Measurements from ENCODE around the gene ZNRF2. TPM values are rescaled to one million over a fixed set of nuclear protein-coding genes. Genes with fewer than 3 reads are reported as not detected.
A peak's percentile ranks its signal among the peaks of the same experiment; 100 is the strongest.

ZNRF2 gene
- total and polyA plus RNA-seq, 2 of the 4 experiments (the other 2 are of a cell fraction) = 0.31 to 0.54 TPM

DNA sequence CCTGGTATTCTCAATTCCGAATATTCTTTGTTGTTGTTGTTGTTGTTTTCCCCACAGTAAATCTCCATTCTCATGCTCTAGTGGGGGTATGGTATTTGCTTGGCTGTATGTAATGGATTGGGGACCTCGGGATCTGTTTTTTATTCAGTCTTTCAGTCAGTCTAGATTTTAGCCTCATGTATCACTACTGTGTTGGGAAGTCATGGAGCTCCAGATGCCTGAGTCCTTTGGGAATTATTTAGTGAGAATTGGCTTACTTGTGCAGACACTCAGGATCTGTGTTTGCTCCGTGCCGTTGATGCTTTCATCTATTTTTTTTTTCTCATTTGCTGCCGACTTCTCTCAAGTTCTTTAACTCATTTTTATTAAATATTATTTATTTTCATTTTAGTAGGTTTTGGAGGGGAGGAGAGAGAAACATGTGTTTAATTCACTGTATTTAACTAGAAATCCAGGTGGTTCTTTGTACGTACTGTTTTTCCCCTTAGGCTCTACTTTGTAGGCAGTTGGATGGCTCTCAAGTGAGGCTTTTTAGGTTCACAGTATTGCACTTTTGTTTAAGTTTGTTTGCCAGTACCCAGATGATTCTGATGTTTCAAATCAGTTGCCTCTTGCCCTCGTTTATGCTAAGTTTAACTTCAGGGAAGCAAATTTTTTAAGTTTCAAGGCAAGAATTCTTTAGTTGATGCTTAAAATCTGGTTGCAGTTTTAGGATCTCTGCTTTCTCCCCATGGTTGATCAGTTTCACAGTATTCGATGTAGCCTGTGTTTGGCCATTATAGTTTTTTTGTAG, 36.9 kb downstream of the ZNRF2 start:
- intact Hi-C loops (cut with micrococcal nuclease) = no loop called here
- H4K5ac ChIP-seq (ENCODE audit: low read depth, low read length) = no peak overlapping the region
- H2BK120ac ChIP-seq (ENCODE audit: low read depth, low read length) = no peak overlapping the region
- BruUV-seq (replicated peaks) = no TSS peak
- no peaks in the 10 kb centered on the region for H3K9me3 ChIP-seq (ENCODE audit: control insufficient read depth, insufficient read depth, low read length)
- H3K79me1 ChIP-seq (ENCODE audit: low read depth in 1 of 2, low read length in 2 of 2) = no peaks in the 10 kb centered on the region; a peak in 1 of 4 replicates
- H3K56ac ChIP-seq (ENCODE audit: extremely low read depth, insufficient read depth, low read length) = no peak overlapping the region
- ATAC-seq (ENCODE audit: low read depth) (peak; percentile 35), DNase-seq (no peak)
- no peaks in the 10 kb centered on the region for H3K36me3 ChIP-seq (ENCODE audit: control insufficient read depth, insufficient read depth, low read length)
- no peak overlapping the region for H2BK15ac ChIP-seq (ENCODE audit: low read depth, low read length)
- TF ChIP-seq NFE2L2 (IDR thresholded peaks at IDR 0.05; ENCODE audit: low read depth, low read length) (no peak), MXI1 (IDR thresholded peaks at IDR 0.05; ENCODE audit: borderline replicate concordance, low read depth, low read length) (no peak), BHLHE40 (IDR thresholded peaks at IDR 0.05; ENCODE audit: low read depth, low read length) (no peak), FOS (IDR thresholded peaks at IDR 0.05; ENCODE audit: low read depth, low read length) (no peak), MAFK (IDR thresholded peaks at IDR 0.05; ENCODE audit: low read depth, low read length) (no peak)
- no peak overlapping the region for H3K27ac ChIP-seq (ENCODE audit: insufficient read depth, low read length)
- H3K14ac ChIP-seq (replicated peaks; ENCODE audit: low read depth, low read length) = no peak overlapping the region
- H3K4me3 ChIP-seq (ENCODE audit: insufficient read depth, low read depth, low read length) = no peak overlapping the region
- in situ Hi-C loops (cut with MboI; ENCODE audit: low sequenced_read_pairs) = no loop called here
- no peak overlapping the region for H2BK20ac ChIP-seq (ENCODE audit: low read depth, low read length)
- H3K9ac ChIP-seq (ENCODE audit: low read depth, low read length) = no peak overlapping the region
- no peak overlapping the region for H3K4ac ChIP-seq (ENCODE audit: low read depth, low read length)
- H3K18ac ChIP-seq (ENCODE audit: low read depth, low read length) = no peak overlapping the region
- no peak overlapping the region for H2AFZ ChIP-seq (replicated peaks; ENCODE audit: low read length, poor library complexity)
- ChIA-PET CTCF (interaction anchor here (0.7 kb wide), 1 partner anchor 231 kb away, joined by 3 read pairs; no protein-coding TSS in a partner anchor), POLR2A (ENCODE audit: unreplicated experiment) (no interaction called here)
- no peak overlapping the region for H4K8ac ChIP-seq (ENCODE audit: low read depth in 2 of 2, low read length in 2 of 2)
- H3K27me3 ChIP-seq (ENCODE audit: control insufficient read depth, insufficient read depth, low read length) = no peaks in the 10 kb centered on the region
- WGBS, 2 experiments (ENCODE audit: extremely low coverage in 2 of 2, insufficient read length in 1 of 2) = no CpG with 5 or more reads among the region's 8 CpGs
- no peaks in the 10 kb centered on the region for H3K4me1 ChIP-seq (ENCODE audit: control insufficient read depth, insufficient read depth, low read length)
- H2BK5ac ChIP-seq (ENCODE audit: low read depth, low read length, poor library complexity, severe bottlenecking) = no peak overlapping the region
- no peak overlapping the region for H2AK9ac ChIP-seq (replicated peaks; ENCODE audit: low read depth, low read length, poor library complexity)
- peak overlapping the region; percentile 61 for H3K4me2 ChIP-seq (ENCODE audit: low read depth, low read length)
- no peak overlapping the region for H3K23ac ChIP-seq (ENCODE audit: low read depth, low read length)
- dilution Hi-C loops (cut with HindIII; ENCODE audit: low sequenced_read_pairs, unreplicated experiment) = no loop called here
- no peak overlapping the region for H2AK5ac ChIP-seq (ENCODE audit: low read depth, low read length)
- H4K91ac ChIP-seq (ENCODE audit: insufficient read depth, low read depth, low read length) = no peak overlapping the region
- H4K20me1 ChIP-seq (ENCODE audit: insufficient read depth, low read length) = no peaks in the 10 kb centered on the region
- no peaks in the 10 kb centered on the region for H3K9me1 ChIP-seq (ENCODE audit: insufficient read depth, low read length)

All from IMR-90 (cell line).